HepG2 (cell line): ENCODE results near the gene CPA5.

Source experiments
- CENPT ChIP-seq: sonication (generic); formaldehyde crosslinking; IDR thresholded peaks from 2 replicates; pipeline ENCODE4 v1.8.0; 2022; ENCODE audit warnings: low read depth, mild to moderate bottlenecking, moderate library complexity, missing genetic modification reagents
- EP300 ChIP-seq, 3 experiments: sonication (generic) in 1 of 3; formaldehyde crosslinking in 1 of 3; IDR thresholded peaks; 2 replicates each; pipeline versions ENCODE4 v1.5.1 to v1.6.1; 2011 to 2020; ENCODE audit warnings: low read depth in 2 of 3, low read length in 2 of 3, borderline replicate concordance in 1 of 3, improper control_type of control experiment in 1 of 3, mild to moderate bottlenecking in 1 of 3, missing genetic modification reagents in 1 of 3, moderate library complexity in 1 of 3
- EZH2 ChIP-seq: conservative IDR thresholded peaks from 2 replicates; pipeline ENCODE4 v1.6.1; 2012; ENCODE audit warnings: mild to moderate bottlenecking, low read depth, low read length, moderate library complexity
- FOXP1 ChIP-seq, 2 experiments: fragments of 450-650 bp in 1 of 2; IDR thresholded peaks; 2 replicates each; pipeline ENCODE4 v1.6.1; 2017 to 2018; ENCODE audit warnings: antibody characterized with exemption in 1 of 2
- IRF9 ChIP-seq: sonication (generic); formaldehyde crosslinking; IDR thresholded peaks from 2 replicates; pipeline ENCODE4 v1.8.0; 2022; ENCODE audit warnings: missing genetic modification reagents, mild to moderate bottlenecking, borderline replicate concordance
- MTF1 ChIP-seq: sonication (generic); formaldehyde crosslinking; IDR thresholded peaks from 2 replicates; pipeline ENCODE4 v1.5.0; 2020; ENCODE audit warnings: missing genetic modification reagents
- ZNF563 ChIP-seq: sonication (generic); formaldehyde crosslinking; IDR thresholded peaks from 2 replicates; pipeline ENCODE4 v1.8.0; 2022; ENCODE audit warnings: mild to moderate bottlenecking, moderate library complexity, missing genetic modification reagents

- no peak for TF ChIP-seq IRF9 (CRISPR knock-in tag)
- TF ChIP-seq EZH2 = no peak
- no peak for TF ChIP-seq FOXP1 (IDR thresholded peaks at IDR 0.05)
- no peak for TF ChIP-seq FOXP1 (CRISPR knock-in tag; IDR thresholded peaks at IDR 0.05)
- no peak for TF ChIP-seq MTF1
- TF ChIP-seq ZNF563 (CRISPR knock-in tag) = no peak
- no peak for TF ChIP-seq EP300 (IDR thresholded peaks at IDR 0.05; ENCODE audit: low read depth in 2 of 2, low read length in 2 of 2)
- no peak for TF ChIP-seq EP300 (CRISPR knock-in tag; IDR thresholded peaks at IDR 0.05; ENCODE audit: borderline replicate concordance)
- TF ChIP-seq CENPT = no peak
Observed at GRCh38 chr7:130367088-130367755, 22.6 kb downstream of the CPA5 start.
